A549 (cell line): ENCODE results near the gene CNTN4.

ENCODE experiments used
- EP300 ChIP-seq, 2 experiments: fragments of >200 bp; sonication (Bioruptor Twin); formaldehyde crosslinking; IDR thresholded peaks; 2 replicates in 1 of 2; 3 replicates in 1 of 2; pipeline ENCODE4 v1.6.1; 2016 to 2017
- MAX ChIP-seq: IDR thresholded peaks from 2 replicates; pipeline ENCODE4 v1.6.1; 2012
- PBX3 ChIP-seq: IDR thresholded peaks from 2 replicates; pipeline ENCODE4 v1.6.1; 2012

- TF ChIP-seq MAX (no peak), EP300 (IDR thresholded peaks at IDR 0.05) (no peak), PBX3 (no peak)
Measured at GRCh38 chr3:2992534-2992933, 893.9 kb downstream of the CNTN4 start.
